ENCODE data around the gene UPF2.

The UPF2 gene

GRCh38 chr10:11962176-11962575 lies 80.4 kb downstream of the UPF2 start:
- Histone ChIP-seq H3K4me3 (ENCODE audit: low read length) (no peak overlapping the region), H4K20me1 (ENCODE audit: insufficient read depth, low read length) (no peaks in the 10 kb centered on the region), H3F3A (ENCODE audit: insufficient read depth, low read length) (no peaks in the 10 kb centered on the region), H3K9ac (ENCODE audit: low read length) (no peak overlapping the region), H3K4me2 (ENCODE audit: low read depth, low read length) (no peak overlapping the region), H3K79me2 (ENCODE audit: low read length) (no peaks in the 10 kb centered on the region), H3K27me3 (replicated peaks; ENCODE audit: insufficient read depth, low read length) (no peaks in the 10 kb centered on the region), H3K27ac (ENCODE audit: low read length) (no peak overlapping the region), H2AFZ (ENCODE audit: low read length) (no peak overlapping the region), H3K9me3 (replicated peaks; ENCODE audit: insufficient read depth, low read length) (no peaks in the 10 kb centered on the region), H3K4me1 (ENCODE audit: low read length) (no peaks in the 10 kb centered on the region), H3K36me3 (replicated peaks; ENCODE audit: insufficient read depth, low read length) (peaks cover 7% of the 10 kb centered on the region; the same call in 1 of the 2 replicates), H3K9me2 (replicated peaks; ENCODE audit: insufficient read depth, low read length) (no peaks in the 10 kb centered on the region)
- no peak for DNase-seq
- TF ChIP-seq EZH2 (optimal IDR thresholded peaks at IDR 0.05; ENCODE audit: low read depth, low read length) = no peak
- TF ChIP-seq CTCF (IDR thresholded peaks at IDR 0.05; ENCODE audit: low read length) = no peak
- TF ChIP-seq EZH2phosphoT487 (IDR thresholded peaks at IDR 0.05; ENCODE audit: low read length) = no peak

- H3K79me2 ChIP-seq (ENCODE audit: low read length) = no peaks in the 10 kb centered on the region
- no peaks in the 10 kb centered on the region for H3K9me3 ChIP-seq (replicated peaks; ENCODE audit: insufficient read depth, low read length)
- H3K9ac ChIP-seq (ENCODE audit: low read length) = no peak overlapping the region
- no peak overlapping the region for H3K4me2 ChIP-seq (ENCODE audit: low read depth, low read length)
- H3K9me2 ChIP-seq (replicated peaks; ENCODE audit: insufficient read depth, low read length) = no peaks in the 10 kb centered on the region
- H2AFZ ChIP-seq (ENCODE audit: low read length) = no peak overlapping the region
- H3F3A ChIP-seq (ENCODE audit: insufficient read depth, low read length) = no peaks in the 10 kb centered on the region
- TF ChIP-seq CTCF (IDR thresholded peaks at IDR 0.05; ENCODE audit: low read length) (no peak), EZH2 (optimal IDR thresholded peaks at IDR 0.05; ENCODE audit: low read depth, low read length) (no peak), EZH2phosphoT487 (IDR thresholded peaks at IDR 0.05; ENCODE audit: low read length) (no peak)
- no peak overlapping the region for H3K27ac ChIP-seq (ENCODE audit: low read length)
- H3K36me3 ChIP-seq (replicated peaks; ENCODE audit: insufficient read depth, low read length) = peaks cover 2% of the 10 kb centered on the region; the same call in 1 of the 2 replicates
- H3K27me3 ChIP-seq (replicated peaks; ENCODE audit: insufficient read depth, low read length) = no peaks in the 10 kb centered on the region
- H4K20me1 ChIP-seq (ENCODE audit: insufficient read depth, low read length) = no peaks in the 10 kb centered on the region
- H3K4me1 ChIP-seq (ENCODE audit: low read length) = no peaks in the 10 kb centered on the region
- H3K4me3 ChIP-seq (ENCODE audit: low read length) = no peak overlapping the region
- DNase-seq = no peak
These were observed 80.8 kb downstream of the UPF2 start for GRCh38 chr10:11961771-11962170.

- H3K79me2 ChIP-seq (ENCODE audit: low read length) = no peaks in the 10 kb centered on the region
- H3K9me2 ChIP-seq (replicated peaks; ENCODE audit: insufficient read depth, low read length) = no peaks in the 10 kb centered on the region
- no peaks in the 10 kb centered on the region for H3K9me3 ChIP-seq (replicated peaks; ENCODE audit: insufficient read depth, low read length)
- no peak for DNase-seq
- H4K20me1 ChIP-seq (ENCODE audit: insufficient read depth, low read length) = no peaks in the 10 kb centered on the region
- no peak overlapping the region for H3K27ac ChIP-seq (ENCODE audit: low read length)
- no peak overlapping the region for H3K4me2 ChIP-seq (ENCODE audit: low read depth, low read length)
- no peak for TF ChIP-seq EZH2 (optimal IDR thresholded peaks at IDR 0.05; ENCODE audit: low read depth, low read length)
- no peak for TF ChIP-seq EZH2phosphoT487 (IDR thresholded peaks at IDR 0.05; ENCODE audit: low read length)
- TF ChIP-seq CTCF (IDR thresholded peaks at IDR 0.05; ENCODE audit: low read length) = no peak
- H3K36me3 ChIP-seq (replicated peaks; ENCODE audit: insufficient read depth, low read length) = peaks cover 4% of the 10 kb centered on the region
- H3K9ac ChIP-seq (ENCODE audit: low read length) = no peak overlapping the region
- H3F3A ChIP-seq (ENCODE audit: insufficient read depth, low read length) = no peaks in the 10 kb centered on the region
- H2AFZ ChIP-seq (ENCODE audit: low read length) = no peak overlapping the region
- H3K27me3 ChIP-seq (replicated peaks; ENCODE audit: insufficient read depth, low read length) = no peaks in the 10 kb centered on the region
- no peaks in the 10 kb centered on the region for H3K4me1 ChIP-seq (ENCODE audit: low read length)
- H3K4me3 ChIP-seq (ENCODE audit: low read length) = no peak overlapping the region
These were observed 82.6 kb downstream of the UPF2 start for GRCh38 chr10:11959966-11960365.
